Measurements from ENCODE around the gene NEK5. TPM values are rescaled to one million over a fixed set of nuclear protein-coding genes. Genes with fewer than 3 reads are reported as not detected.

The NEK5 gene
- polyA plus RNA-seq, 1 donor (not counting 4 experiments of a cell fraction or from before 2014, with no cell fraction given) = 0.21 TPM

GRCh38 chr13:52112591-52112990 is 16.3 kb downstream of the NEK5 start:
- dilution Hi-C loops (cut with MboI; ENCODE audit: extremely low pct_ligation_motif_present, low sequenced_read_pairs) = no loop called here
- Histone ChIP-seq H3K9me3 (ENCODE audit: control insufficient read depth, low read depth, low read length) (no peaks in the 10 kb centered on the region), H3K27ac (ENCODE audit: control insufficient read depth, insufficient read depth, low read length) (no peak overlapping the region), H3K36me3 (ENCODE audit: control insufficient read depth in 2 of 2, extremely low read depth in 1 of 2, insufficient read depth in 2 of 2, low read length in 2 of 2) (no peaks in the 10 kb centered on the region), H3K4me3 (ENCODE audit: control insufficient read depth in 2 of 3, extremely low read depth in 1 of 3, insufficient read depth in 2 of 3, low read depth in 1 of 3, low read length in 3 of 3) (no peak overlapping the region), H3K79me2 (ENCODE audit: control insufficient read depth, insufficient read depth, low read length) (no peaks in the 10 kb centered on the region), H3K27me3 (ENCODE audit: control insufficient read depth, extremely low read depth, insufficient read depth, low read length) (no peaks in the 10 kb centered on the region), H3K4me1 (ENCODE audit: control insufficient read depth, extremely low read depth, insufficient read depth, low read length) (no peaks in the 10 kb centered on the region), H4K20me1 (ENCODE audit: control insufficient read depth, extremely low read depth, insufficient read depth, low read length) (no peaks in the 10 kb centered on the region), H3K9me1 (ENCODE audit: control insufficient read depth, extremely low read depth, insufficient read depth, low read length) (no peaks in the 10 kb centered on the region), H3K9ac (ENCODE audit: control insufficient read depth, extremely low read depth, insufficient read depth, low read length) (no peak overlapping the region), H3K4me2 (ENCODE audit: control insufficient read depth, extremely low read depth, insufficient read depth, low read depth, low read length) (no peak overlapping the region), H2AFZ (ENCODE audit: control insufficient read depth, low read length) (no peak overlapping the region)
- TF ChIP-seq CTCF (optimal IDR thresholded peaks at IDR 0.05 in 1 of 3, IDR thresholded peaks at IDR 0.05 in 1 of 3, conservative IDR thresholded peaks at IDR 0.05 in 1 of 3; ENCODE audit: extremely low read depth in 1 of 3, insufficient read depth in 2 of 3, low read length in 3 of 3) (no peak), EZH2 (IDR thresholded peaks at IDR 0.05; ENCODE audit: low read length) (no peak)
- no peak for FAIRE-seq
- DNase-seq (ENCODE audit: low read depth, low spot score) = no peak

GRCh38 chr13:52109116-52109670 is 19.7 kb downstream of the NEK5 start:
- Histone ChIP-seq H3K36me3 (ENCODE audit: control insufficient read depth in 2 of 2, extremely low read depth in 1 of 2, insufficient read depth in 2 of 2, low read length in 2 of 2) (no peaks in the 10 kb centered on the region), H3K9me3 (ENCODE audit: control insufficient read depth, low read depth, low read length) (no peaks in the 10 kb centered on the region), H3K79me2 (ENCODE audit: control insufficient read depth, insufficient read depth, low read length) (no peaks in the 10 kb centered on the region), H3K4me1 (ENCODE audit: control insufficient read depth, extremely low read depth, insufficient read depth, low read length) (peaks cover 3% of the 10 kb centered on the region), H3K9ac (ENCODE audit: control insufficient read depth, extremely low read depth, insufficient read depth, low read length) (no peak overlapping the region), H3K9me1 (ENCODE audit: control insufficient read depth, extremely low read depth, insufficient read depth, low read length) (no peaks in the 10 kb centered on the region), H3K27me3 (ENCODE audit: control insufficient read depth, extremely low read depth, insufficient read depth, low read length) (no peaks in the 10 kb centered on the region), H3K4me2 (ENCODE audit: control insufficient read depth, extremely low read depth, insufficient read depth, low read depth, low read length) (no peak overlapping the region), H3K27ac (ENCODE audit: control insufficient read depth, insufficient read depth, low read length) (no peak overlapping the region), H3K4me3 (ENCODE audit: control insufficient read depth in 2 of 3, extremely low read depth in 1 of 3, insufficient read depth in 2 of 3, low read depth in 1 of 3, low read length in 3 of 3) (no peak overlapping the region), H2AFZ (ENCODE audit: control insufficient read depth, low read length) (no peak overlapping the region), H4K20me1 (ENCODE audit: control insufficient read depth, extremely low read depth, insufficient read depth, low read length) (no peaks in the 10 kb centered on the region)
- DNase-seq (ENCODE audit: low read depth, low spot score) = no peak
- TF ChIP-seq EZH2 (IDR thresholded peaks at IDR 0.05; ENCODE audit: low read length) (no peak), CTCF (optimal IDR thresholded peaks at IDR 0.05 in 1 of 3, IDR thresholded peaks at IDR 0.05 in 1 of 3, conservative IDR thresholded peaks at IDR 0.05 in 1 of 3; ENCODE audit: extremely low read depth in 1 of 3, insufficient read depth in 2 of 3, low read length in 3 of 3) (no peak)
- no peak for FAIRE-seq
- dilution Hi-C loops (cut with MboI; ENCODE audit: extremely low pct_ligation_motif_present, low sequenced_read_pairs) = no loop called here
